Measurements from ENCODE around the gene POM121C. TPM values are rescaled to one million over a fixed set of nuclear protein-coding genes. Genes with fewer than 3 reads are reported as not detected.
"Not testable (repeated sequence)": the region's sequence is repeated elsewhere in the genome, so short reads cannot be mapped to it uniquely, and the experiment has no call there.

Gene POM121C
- total RNA-seq, 2 experiments from 2014 or later = 55.3 to 61.2 TPM

DNA sequence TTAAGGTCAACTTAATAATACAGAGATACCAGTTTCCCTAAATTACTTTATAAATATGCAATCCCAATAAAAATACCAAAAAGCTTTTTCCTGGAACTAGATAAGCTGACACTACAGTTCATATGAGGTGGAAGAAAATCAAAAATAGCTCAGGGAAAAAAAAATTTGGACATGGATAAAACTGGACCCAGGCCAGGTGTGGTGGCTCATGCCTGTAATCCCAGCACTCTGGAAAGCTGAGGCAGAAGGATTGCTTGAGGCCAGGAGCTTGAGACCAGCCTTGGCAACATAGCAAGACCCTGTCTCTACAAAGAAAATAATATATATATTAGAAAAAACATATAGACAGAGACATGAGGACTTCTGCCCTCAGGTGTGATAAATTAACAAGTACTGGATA lies 8.6 kb downstream of the POM121C start:
- H3K4me3 Mint-ChIP-seq; H3K27me3 Mint-ChIP-seq; H3K27ac Mint-ChIP-seq; intact Hi-C loops (cut with micrococcal nuclease); CTCF ChIA-PET; H3K4me1 Mint-ChIP-seq (ENCODE audit: low read depth); POLR2A ChIA-PET; DNase-seq; H3K9me3 Mint-ChIP-seq; H3K36me3 Mint-ChIP-seq: not testable (repeated sequence)

DNA sequence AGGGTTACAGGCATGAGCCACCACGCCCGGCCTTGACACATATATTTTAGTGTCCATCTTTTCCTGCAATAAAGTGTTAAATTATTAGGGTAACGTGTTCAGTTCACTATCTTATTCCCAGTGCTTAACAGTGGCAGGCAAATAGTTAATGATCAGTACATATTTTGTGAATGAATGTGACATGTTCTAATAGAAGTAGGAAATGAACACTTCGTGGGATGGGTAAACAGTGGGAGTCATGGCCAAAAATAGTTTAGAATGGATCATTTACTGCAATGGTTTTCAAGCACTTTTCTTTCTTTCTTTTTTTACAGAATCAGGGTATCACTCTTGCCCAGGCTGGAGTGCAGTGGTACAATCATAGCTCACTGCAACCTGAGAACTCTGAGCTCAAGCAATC lies 15.9 kb downstream of the POM121C start:
- DNase-seq; CTCF ChIA-PET; intact Hi-C loops (cut with micrococcal nuclease); H3K4me3 Mint-ChIP-seq; POLR2A ChIA-PET; H3K27me3 Mint-ChIP-seq; H3K9me3 Mint-ChIP-seq; H3K4me1 Mint-ChIP-seq (ENCODE audit: low read depth); H3K27ac Mint-ChIP-seq: not testable (repeated sequence)
- peaks cover 22% of the 10 kb centered on the region for H3K36me3 Mint-ChIP-seq

- H3K27ac Mint-ChIP-seq; H3K36me3 Mint-ChIP-seq; H3K27me3 Mint-ChIP-seq; CTCF ChIA-PET; H3K4me3 Mint-ChIP-seq; intact Hi-C loops (cut with micrococcal nuclease); DNase-seq; H3K9me3 Mint-ChIP-seq; POLR2A ChIA-PET: not testable (repeated sequence)
- peaks cover 11% of the 10 kb centered on the region for H3K4me1 Mint-ChIP-seq (ENCODE audit: low read depth)
Observed at GRCh38 chr7:75460541-75460940, 25.6 kb downstream of the POM121C start.

GRCh38 chr7:75458034-75458433 lies 28.1 kb downstream of the POM121C start:
- H3K36me3 Mint-ChIP-seq; H3K9me3 Mint-ChIP-seq; H3K4me3 Mint-ChIP-seq; H3K27ac Mint-ChIP-seq; H3K27me3 Mint-ChIP-seq; intact Hi-C loops (cut with micrococcal nuclease); DNase-seq; CTCF ChIA-PET; POLR2A ChIA-PET: not testable (repeated sequence)
- H3K4me1 Mint-ChIP-seq (ENCODE audit: low read depth) = peaks cover 11% of the 10 kb centered on the region

DNA sequence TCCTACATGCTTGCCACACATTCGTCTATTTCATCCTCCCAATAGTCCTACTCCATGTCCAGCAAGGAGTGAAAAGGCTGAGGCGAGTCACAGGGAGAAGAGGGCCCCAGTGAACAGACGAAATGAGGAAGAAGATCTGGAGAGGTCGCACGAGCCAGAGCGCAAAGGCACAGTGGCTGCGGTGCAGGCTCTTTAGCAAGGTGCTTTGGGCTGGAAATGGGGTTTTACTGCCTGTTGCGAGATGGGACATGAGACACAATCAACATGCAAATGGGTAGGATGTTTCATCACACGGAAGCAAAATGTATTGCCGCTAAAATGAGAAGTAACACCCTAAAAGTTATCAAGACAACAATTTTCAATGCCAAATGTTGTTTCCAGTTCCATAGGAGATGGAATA lies 29.7 kb downstream of the POM121C start:
- H3K4me1 Mint-ChIP-seq (ENCODE audit: low read depth); DNase-seq; intact Hi-C loops (cut with micrococcal nuclease); H3K27me3 Mint-ChIP-seq; H3K36me3 Mint-ChIP-seq; POLR2A ChIA-PET; H3K4me3 Mint-ChIP-seq; H3K27ac Mint-ChIP-seq; H3K9me3 Mint-ChIP-seq; CTCF ChIA-PET: not testable (repeated sequence)

- H3K27ac Mint-ChIP-seq; H3K4me3 Mint-ChIP-seq; POLR2A ChIA-PET; intact Hi-C loops (cut with micrococcal nuclease); H3K4me1 Mint-ChIP-seq (ENCODE audit: low read depth); H3K36me3 Mint-ChIP-seq; H3K9me3 Mint-ChIP-seq; DNase-seq; H3K27me3 Mint-ChIP-seq; CTCF ChIA-PET: not testable (repeated sequence)
Observed at GRCh38 chr7:75452494-75452955, 33.6 kb downstream of the POM121C start.

GRCh38 chr7:75449946-75450345 lies 36.2 kb downstream of the POM121C start:
- H3K4me1 Mint-ChIP-seq (ENCODE audit: low read depth); H3K9me3 Mint-ChIP-seq; H3K4me3 Mint-ChIP-seq; H3K27ac Mint-ChIP-seq; H3K27me3 Mint-ChIP-seq; CTCF ChIA-PET; H3K36me3 Mint-ChIP-seq; intact Hi-C loops (cut with micrococcal nuclease); POLR2A ChIA-PET; DNase-seq: not testable (repeated sequence)

- H3K27ac Mint-ChIP-seq = peak overlapping the region; percentile 90
- H3K36me3 Mint-ChIP-seq = peaks cover 23% of the 10 kb centered on the region
- H3K27me3 Mint-ChIP-seq; H3K9me3 Mint-ChIP-seq; intact Hi-C loops (cut with micrococcal nuclease); POLR2A ChIA-PET; H3K4me1 Mint-ChIP-seq (ENCODE audit: low read depth); CTCF ChIA-PET: not testable (repeated sequence)
- peak overlapping the region; percentile 89 for H3K4me3 Mint-ChIP-seq
- peak; percentile 47 for DNase-seq
Observed at GRCh38 chr7:75442465-75443111, 43.5 kb downstream of the POM121C start.

- H3K4me3 Mint-ChIP-seq = peak overlapping the region; percentile 84
- H3K27me3 Mint-ChIP-seq; POLR2A ChIA-PET; H3K4me1 Mint-ChIP-seq (ENCODE audit: low read depth); DNase-seq; CTCF ChIA-PET; H3K9me3 Mint-ChIP-seq; intact Hi-C loops (cut with micrococcal nuclease): not testable (repeated sequence)
- peaks cover 25% of the 10 kb centered on the region for H3K36me3 Mint-ChIP-seq
- H3K27ac Mint-ChIP-seq = peak overlapping the region; percentile 86
Observed at GRCh38 chr7:75442101-75442464, 44.0 kb downstream of the POM121C start.

DNA sequence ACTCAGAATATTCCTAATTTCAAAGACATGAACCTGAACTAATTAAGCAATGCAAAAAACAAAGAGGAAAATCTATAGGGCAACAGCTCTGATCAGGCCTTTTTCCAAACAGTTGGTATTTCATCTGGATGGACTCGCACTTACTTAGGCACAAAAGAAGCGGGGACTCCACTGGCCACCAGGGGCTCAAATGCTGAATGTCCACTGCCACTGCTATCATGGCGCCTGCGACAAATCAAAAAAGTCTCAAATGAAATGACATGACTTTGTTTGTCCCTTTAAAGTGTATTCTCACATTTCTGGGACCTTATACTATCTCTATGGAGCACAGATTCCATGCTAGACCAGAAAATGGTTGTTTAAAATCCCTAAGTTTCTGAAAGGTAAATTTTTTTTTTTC lies 47.1 kb downstream of the POM121C start:
- peaks cover 45% of the 10 kb centered on the region for H3K36me3 Mint-ChIP-seq

GRCh38 chr7:75423481-75423880 lies 62.6 kb downstream of the POM121C start:
- CTCF ChIA-PET; POLR2A ChIA-PET; H3K27me3 Mint-ChIP-seq; H3K27ac Mint-ChIP-seq; intact Hi-C loops (cut with micrococcal nuclease); H3K9me3 Mint-ChIP-seq; H3K4me3 Mint-ChIP-seq; DNase-seq; H3K4me1 Mint-ChIP-seq (ENCODE audit: low read depth): not testable (repeated sequence)
- H3K36me3 Mint-ChIP-seq = peaks cover 22% of the 10 kb centered on the region

More for the DNA sequence above, 47.1 kb downstream of the POM121C start:
- H3K27me3 Mint-ChIP-seq, H3K9me3 Mint-ChIP-seq, CTCF ChIA-PET, POLR2A ChIA-PET, H3K4me3 Mint-ChIP-seq, DNase-seq: not testable (repeated sequence)
- peak overlapping the region; percentile 18 for H3K27ac Mint-ChIP-seq
- H3K4me1 Mint-ChIP-seq (ENCODE audit: low read depth) = peaks cover 16% of the 10 kb centered on the region
- intact Hi-C loops (cut with micrococcal nuclease) = loop anchor here (10.0 kb wide), 1 partner anchor 364 kb away; the partner anchor contains the start of gene RCC1L

DNA sequence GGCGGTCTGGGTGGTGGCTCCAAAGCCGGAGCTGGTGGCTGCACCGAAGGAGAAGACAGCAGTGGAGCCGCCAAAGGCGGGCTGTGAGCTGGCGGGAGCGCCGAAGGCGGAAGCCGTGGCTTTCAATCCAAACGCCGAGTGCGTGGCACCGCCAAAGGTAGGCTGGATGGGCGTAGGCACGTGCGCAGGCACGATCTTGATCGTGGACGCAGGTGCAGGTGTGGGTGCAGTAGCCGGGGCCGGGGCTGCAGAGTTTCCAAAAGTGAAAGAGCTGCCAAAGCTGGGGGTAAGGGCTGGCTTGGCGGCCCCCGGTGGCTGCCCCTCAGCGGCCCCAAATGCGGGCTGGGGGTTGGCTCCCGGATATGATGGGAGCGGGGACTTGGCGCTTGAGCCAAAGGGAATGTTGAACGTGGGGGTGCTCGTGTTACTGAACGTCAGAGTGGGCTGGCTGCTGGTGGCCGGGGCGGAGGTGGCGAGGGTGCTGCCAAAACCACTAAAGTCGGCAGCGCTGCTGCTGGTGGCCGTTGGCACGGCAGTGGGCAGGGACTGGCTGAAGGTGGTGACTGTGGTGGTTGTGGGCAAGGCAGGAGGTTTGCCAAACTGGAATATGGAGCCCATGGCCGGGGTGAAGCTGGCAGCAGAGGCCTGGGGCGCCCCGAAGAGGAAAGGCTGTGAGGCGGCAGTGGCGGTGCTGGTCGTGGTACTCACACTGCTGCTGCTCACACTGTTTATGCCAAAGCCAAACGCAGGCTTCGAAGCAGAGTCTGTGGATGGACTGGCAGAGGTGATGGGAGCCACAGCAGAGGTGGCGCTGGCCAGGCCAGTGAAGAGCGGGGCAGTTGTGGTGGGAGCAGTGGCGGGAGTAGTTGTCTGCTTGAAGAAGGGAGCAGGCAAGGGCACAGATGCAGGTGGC lies 64.0 kb downstream of the POM121C start:
- H3K4me3 Mint-ChIP-seq; DNase-seq; intact Hi-C loops (cut with micrococcal nuclease); CTCF ChIA-PET; H3K27ac Mint-ChIP-seq; H3K4me1 Mint-ChIP-seq (ENCODE audit: low read depth); POLR2A ChIA-PET; H3K9me3 Mint-ChIP-seq; H3K27me3 Mint-ChIP-seq: not testable (repeated sequence)
- peaks cover 17% of the 10 kb centered on the region for H3K36me3 Mint-ChIP-seq

- intact Hi-C loops (cut with micrococcal nuclease); H3K27me3 Mint-ChIP-seq; H3K27ac Mint-ChIP-seq; POLR2A ChIA-PET; H3K4me1 Mint-ChIP-seq (ENCODE audit: low read depth); DNase-seq; CTCF ChIA-PET; H3K4me3 Mint-ChIP-seq; H3K9me3 Mint-ChIP-seq: not testable (repeated sequence)
- peaks cover 17% of the 10 kb centered on the region for H3K36me3 Mint-ChIP-seq
Observed at GRCh38 chr7:75420152-75420551, 65.9 kb downstream of the POM121C start.
